ENCODE results near the gene DCBLD1.

The DCBLD1 gene

GRCh38 chr6:117547688-117548621 lies 65.5 kb downstream of the DCBLD1 start:
- ATAC-seq (replicated peaks; ENCODE audit: extremely low read depth, poor library complexity, severe bottlenecking) (peak; percentile 12), DNase-seq (ENCODE audit: low spot score in 2 of 2) (peak in 1 of 2 donors; percentile 35)
- Mint-ChIP-seq H3K27ac (ENCODE audit: low read depth) (peak overlapping the region; percentile 81), H3K27me3 (no peaks in the 10 kb centered on the region), H3K4me3 (peak overlapping the region; percentile 81), H3K9me3 (no peaks in the 10 kb centered on the region), H3K36me3 (ENCODE audit: insufficient read depth) (peaks cover 6% of the 10 kb centered on the region), H3K4me1 (peaks cover 47% of the 10 kb centered on the region)

GRCh38 chr6:117548797-117549301 lies 66.4 kb downstream of the DCBLD1 start:
- Mint-ChIP-seq H3K9me3 (no peaks in the 10 kb centered on the region), H3K27me3 (no peaks in the 10 kb centered on the region), H3K4me1 (peaks cover 47% of the 10 kb centered on the region), H3K27ac (ENCODE audit: low read depth) (peak overlapping the region; percentile 81), H3K36me3 (ENCODE audit: insufficient read depth) (peaks cover 6% of the 10 kb centered on the region), H3K4me3 (peak overlapping the region; percentile 81)
- ATAC-seq (replicated peaks; ENCODE audit: extremely low read depth, poor library complexity, severe bottlenecking) (peak; percentile 59), DNase-seq (ENCODE audit: low spot score in 2 of 2) (peak in 1 of 2 donors; percentile 29)

- ATAC-seq (replicated peaks; ENCODE audit: extremely low read depth, poor library complexity, severe bottlenecking) (peak; percentile 68), DNase-seq (ENCODE audit: low spot score in 2 of 2) (peak in 1 of 2 donors; percentile 51)
- Mint-ChIP-seq H3K4me3 (peak overlapping the region; percentile 81), H3K9me3 (no peaks in the 10 kb centered on the region), H3K27me3 (no peaks in the 10 kb centered on the region), H3K4me1 (peaks cover 47% of the 10 kb centered on the region), H3K27ac (ENCODE audit: low read depth) (peak overlapping the region; percentile 81), H3K36me3 (ENCODE audit: insufficient read depth) (peaks cover 6% of the 10 kb centered on the region)
Measured at GRCh38 chr6:117549611-117550010, 67.1 kb downstream of the DCBLD1 start.

- H3K4me3 Mint-ChIP-seq: peak overlapping the region; percentile 81
- H3K27me3 Mint-ChIP-seq: no peaks in the 10 kb centered on the region
- peaks cover 47% of the 10 kb centered on the region for H3K4me1 Mint-ChIP-seq
- DNase-seq (ENCODE audit: low spot score in 2 of 2) (no peak), ATAC-seq (replicated peaks; ENCODE audit: extremely low read depth, poor library complexity, severe bottlenecking) (no peak)
- H3K27ac Mint-ChIP-seq (ENCODE audit: low read depth): peak overlapping the region; percentile 81
- H3K36me3 Mint-ChIP-seq (ENCODE audit: insufficient read depth): peaks cover 6% of the 10 kb centered on the region
- H3K9me3 Mint-ChIP-seq: no peaks in the 10 kb centered on the region
Measured at GRCh38 chr6:117550078-117550600, 67.7 kb downstream of the DCBLD1 start.

GRCh38 chr6:117550618-117551242 lies 68.3 kb downstream of the DCBLD1 start:
- no peak overlapping the region for H3K4me3 Mint-ChIP-seq
- no peaks in the 10 kb centered on the region for H3K27me3 Mint-ChIP-seq
- no peaks in the 10 kb centered on the region for H3K9me3 Mint-ChIP-seq
- peaks cover 6% of the 10 kb centered on the region for H3K36me3 Mint-ChIP-seq (ENCODE audit: insufficient read depth)
- DNase-seq (ENCODE audit: low spot score in 2 of 2) (no peak), ATAC-seq (replicated peaks; ENCODE audit: extremely low read depth, poor library complexity, severe bottlenecking) (no peak)
- no peak overlapping the region for H3K27ac Mint-ChIP-seq (ENCODE audit: low read depth)
- H3K4me1 Mint-ChIP-seq: peaks cover 47% of the 10 kb centered on the region

GRCh38 chr6:117552618-117553017 lies 70.1 kb downstream of the DCBLD1 start:
- DNase-seq (ENCODE audit: low spot score in 2 of 2) (no peak), ATAC-seq (replicated peaks; ENCODE audit: extremely low read depth, poor library complexity, severe bottlenecking) (no peak)
- Mint-ChIP-seq H3K27me3 (no peaks in the 10 kb centered on the region), H3K4me1 (peaks cover 33% of the 10 kb centered on the region), H3K9me3 (no peaks in the 10 kb centered on the region), H3K4me3 (no peak overlapping the region), H3K36me3 (ENCODE audit: insufficient read depth) (peaks cover 5% of the 10 kb centered on the region), H3K27ac (ENCODE audit: low read depth) (no peak overlapping the region)

GRCh38 chr6:117553142-117553541 lies 70.7 kb downstream of the DCBLD1 start:
- peaks cover 4% of the 10 kb centered on the region for H3K36me3 Mint-ChIP-seq (ENCODE audit: insufficient read depth)
- H3K4me3 Mint-ChIP-seq: no peak overlapping the region
- no peaks in the 10 kb centered on the region for H3K9me3 Mint-ChIP-seq
- H3K4me1 Mint-ChIP-seq: peaks cover 30% of the 10 kb centered on the region
- H3K27me3 Mint-ChIP-seq: no peaks in the 10 kb centered on the region
- DNase-seq (ENCODE audit: low spot score in 2 of 2) (no peak), ATAC-seq (replicated peaks; ENCODE audit: extremely low read depth, poor library complexity, severe bottlenecking) (no peak)
- H3K27ac Mint-ChIP-seq (ENCODE audit: low read depth): no peak overlapping the region

GRCh38 chr6:117555262-117555849 lies 72.9 kb downstream of the DCBLD1 start:
- Mint-ChIP-seq H3K27me3 (no peaks in the 10 kb centered on the region), H3K9me3 (no peaks in the 10 kb centered on the region), H3K4me1 (peaks cover 8% of the 10 kb centered on the region), H3K4me3 (no peak overlapping the region), H3K36me3 (ENCODE audit: insufficient read depth) (peaks cover 5% of the 10 kb centered on the region), H3K27ac (ENCODE audit: low read depth) (no peak overlapping the region)
- ATAC-seq (replicated peaks; ENCODE audit: extremely low read depth, poor library complexity, severe bottlenecking) (no peak), DNase-seq (ENCODE audit: low spot score in 2 of 2) (no peak)

GRCh38 chr6:117555882-117556498 lies 73.5 kb downstream of the DCBLD1 start:
- peaks cover 2% of the 10 kb centered on the region for H3K4me1 Mint-ChIP-seq
- no peak overlapping the region for H3K27ac Mint-ChIP-seq (ENCODE audit: low read depth)
- H3K36me3 Mint-ChIP-seq (ENCODE audit: insufficient read depth): peaks cover 5% of the 10 kb centered on the region
- no peaks in the 10 kb centered on the region for H3K27me3 Mint-ChIP-seq
- no peaks in the 10 kb centered on the region for H3K9me3 Mint-ChIP-seq
- ATAC-seq (replicated peaks; ENCODE audit: extremely low read depth, poor library complexity, severe bottlenecking) (no peak), DNase-seq (ENCODE audit: low spot score in 2 of 2) (peak; percentile 45 to 56)
- no peak overlapping the region for H3K4me3 Mint-ChIP-seq

- no peak overlapping the region for H3K27ac Mint-ChIP-seq (ENCODE audit: low read depth)
- H3K9me3 Mint-ChIP-seq: no peaks in the 10 kb centered on the region
- no peak for DNase-seq (ENCODE audit: low spot score in 2 of 2)
- H3K4me3 Mint-ChIP-seq: no peak overlapping the region
- no peak for ATAC-seq (replicated peaks; ENCODE audit: extremely low read depth, poor library complexity, severe bottlenecking)
- H3K36me3 Mint-ChIP-seq (ENCODE audit: insufficient read depth): peaks cover 7% of the 10 kb centered on the region
- H3K4me1 Mint-ChIP-seq: no peaks in the 10 kb centered on the region
- H3K27me3 Mint-ChIP-seq: no peaks in the 10 kb centered on the region
Measured at GRCh38 chr6:117557951-117558350, 75.5 kb downstream of the DCBLD1 start.

- Mint-ChIP-seq H3K27ac (ENCODE audit: low read depth) (no peak overlapping the region), H3K4me3 (no peak overlapping the region), H3K27me3 (no peaks in the 10 kb centered on the region), H3K9me3 (no peaks in the 10 kb centered on the region), H3K4me1 (no peaks in the 10 kb centered on the region), H3K36me3 (ENCODE audit: insufficient read depth) (peaks cover 10% of the 10 kb centered on the region)
- DNase-seq (ENCODE audit: low spot score in 2 of 2) (no peak), ATAC-seq (replicated peaks; ENCODE audit: extremely low read depth, poor library complexity, severe bottlenecking) (no peak)
Measured at GRCh38 chr6:117558818-117559217, 76.3 kb downstream of the DCBLD1 start.

- no peak overlapping the region for H3K4me3 Mint-ChIP-seq
- H3K9me3 Mint-ChIP-seq: no peaks in the 10 kb centered on the region
- ATAC-seq (replicated peaks; ENCODE audit: extremely low read depth, poor library complexity, severe bottlenecking) (no peak), DNase-seq (ENCODE audit: low spot score in 2 of 2) (no peak)
- no peaks in the 10 kb centered on the region for H3K27me3 Mint-ChIP-seq
- H3K4me1 Mint-ChIP-seq: no peaks in the 10 kb centered on the region
- no peak overlapping the region for H3K27ac Mint-ChIP-seq (ENCODE audit: low read depth)
- H3K36me3 Mint-ChIP-seq (ENCODE audit: insufficient read depth): peaks cover 13% of the 10 kb centered on the region
Measured at GRCh38 chr6:117559299-117559698, 76.8 kb downstream of the DCBLD1 start.

Measured in central memory CD8-positive, alpha-beta T cell (primary cell).